ENCODE measurements around the gene PRRG3. TPM values are rescaled to one million over a fixed set of nuclear protein-coding genes. Genes with fewer than 3 reads are reported as not detected.

PRRG3 gene
- total RNA-seq, 2 donors from 2014 or later, result not detected

Other genes with a start within 250 kb of the PRRG3 start
- not detected for gene PASD1, start 131.8 kb upstream of the PRRG3 start, total RNA-seq
- not detected for gene FATE1, start 20.6 kb downstream of the PRRG3 start, total RNA-seq
- not detected for gene CNGA2, start 39.3 kb downstream of the PRRG3 start, total RNA-seq
- gene MAGEA4, start 217.4 kb downstream of the PRRG3 start, total RNA-seq, result not detected

All from activated T-cell treated with anti-CD3 and anti-CD28 coated beads, Interleukin-2, amount 50 U/mL, for 72 hours (primary cell).